Stimulated activated CD8-positive, alpha-beta memory T cell treated with anti-CD3 and anti-CD28 coated beads, Interleukin-12 subunit alpha, Interleukin-12 subunit beta, amount 100 ng/mL, for 24 hours (primary cell): ENCODE results near the gene NOTCH1.
"Not testable (repeated sequence)": the region's sequence is repeated elsewhere in the genome, so short reads cannot be mapped to it uniquely, and the experiment has no call there.

Experiments used
- DNase-seq: peaks from one replicate; pipeline ENCODE4 v3.0.0-alpha.2; 2020; ENCODE audit errors: extremely low read depth

The NOTCH1 gene

DNA sequence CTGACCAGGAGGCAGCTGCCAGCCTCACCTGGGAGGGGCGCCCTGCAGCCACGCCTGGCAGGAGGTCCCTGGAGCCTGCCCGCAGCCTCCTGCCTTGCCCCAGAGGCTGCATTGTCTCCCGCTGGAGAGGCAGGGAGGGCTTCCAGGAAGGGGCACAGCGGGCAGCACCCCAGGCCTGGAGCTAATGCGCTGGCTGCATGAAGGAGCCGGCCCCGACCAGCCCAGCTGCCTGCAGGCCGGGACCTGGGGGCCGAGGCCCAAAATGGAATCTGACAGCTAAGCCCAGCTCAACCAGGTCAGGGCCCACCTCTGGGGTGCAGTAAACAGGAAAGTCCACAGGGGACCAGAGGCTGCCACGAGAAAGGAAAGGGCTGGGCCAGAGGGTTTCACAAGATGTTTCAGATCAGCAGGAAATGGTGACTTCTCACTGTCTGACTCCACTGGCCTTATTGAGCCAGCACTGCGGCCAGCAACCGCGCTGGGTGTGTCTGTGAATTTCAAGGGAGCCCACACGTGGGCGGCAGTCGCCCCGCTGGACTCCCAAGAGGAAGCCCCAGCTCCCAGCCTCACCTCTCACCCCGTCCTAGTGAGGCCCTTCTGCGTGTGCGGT is 18.6 kb upstream of the NOTCH1 start:
- no peak for DNase-seq

DNA sequence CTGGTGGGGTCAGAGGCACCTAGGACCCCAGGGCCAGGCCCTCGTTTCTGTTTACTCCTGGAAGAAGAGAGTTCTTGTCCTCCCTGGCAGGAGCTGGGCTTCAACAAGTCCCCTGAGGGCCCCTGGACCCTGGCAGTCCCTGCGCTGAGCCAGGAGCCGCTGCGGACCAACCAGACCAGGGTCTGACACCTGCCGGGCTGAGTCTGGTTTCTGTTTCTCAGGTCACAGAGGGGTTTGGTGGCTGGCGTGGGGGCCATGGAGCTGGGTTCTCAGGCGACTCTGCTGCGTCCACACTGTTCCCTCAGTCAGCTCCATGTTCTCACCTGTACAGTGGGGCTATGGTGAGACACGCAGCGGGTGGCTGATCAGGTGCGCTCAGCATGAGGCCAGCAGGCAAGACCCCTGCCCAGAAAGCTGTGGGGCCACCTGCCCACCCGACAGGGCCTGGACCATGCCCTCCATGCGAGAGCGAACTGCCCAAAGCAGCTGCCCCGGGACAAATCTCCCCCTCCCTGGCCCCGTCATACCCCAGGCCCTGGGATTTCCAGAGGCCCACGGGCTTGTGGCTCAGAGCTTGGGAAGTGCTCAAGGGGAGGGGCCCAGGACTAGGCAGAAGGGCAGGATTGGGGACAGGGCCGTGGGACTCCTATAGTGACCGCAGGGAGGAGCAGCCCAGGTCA is 17.9 kb upstream of the NOTCH1 start:
- DNase-seq = no peak

DNA sequence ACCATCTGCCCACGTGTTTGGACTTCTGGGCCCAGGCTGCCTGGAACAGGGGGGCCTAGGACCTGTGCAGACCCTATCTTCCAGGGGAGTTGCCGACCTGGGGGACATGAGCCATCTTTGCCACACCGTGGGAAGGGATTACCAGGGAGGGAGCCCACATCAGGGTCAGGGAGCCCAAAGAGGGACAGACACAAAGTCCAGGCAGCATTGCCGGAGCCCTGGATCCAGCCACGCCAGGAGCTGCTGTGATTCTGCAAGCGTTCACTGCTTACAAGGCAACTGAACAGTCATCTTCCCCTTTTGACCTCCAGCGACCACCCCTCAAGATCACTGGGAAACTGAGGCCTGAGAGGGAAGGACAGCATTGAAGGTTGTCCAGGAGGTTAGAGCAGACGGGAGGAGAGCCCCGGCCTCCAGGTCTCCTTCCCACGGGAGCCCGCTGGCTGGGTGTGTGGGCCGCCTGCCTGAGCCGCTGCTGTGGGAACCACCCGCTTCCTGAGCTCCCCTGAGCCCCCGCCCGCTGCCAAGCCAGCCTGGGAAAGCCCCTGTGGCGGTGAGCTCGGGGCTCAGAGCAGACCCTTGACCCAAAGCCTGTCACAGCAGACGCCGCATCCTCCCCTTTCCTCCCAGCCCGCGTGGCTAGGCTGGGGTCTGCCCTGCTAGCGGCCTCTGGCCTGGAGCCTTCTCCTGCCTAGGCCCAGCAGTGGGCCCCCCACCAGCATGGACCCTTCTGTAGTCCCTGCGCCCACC is 17.1 kb upstream of the NOTCH1 start:
- no peak for DNase-seq

DNA sequence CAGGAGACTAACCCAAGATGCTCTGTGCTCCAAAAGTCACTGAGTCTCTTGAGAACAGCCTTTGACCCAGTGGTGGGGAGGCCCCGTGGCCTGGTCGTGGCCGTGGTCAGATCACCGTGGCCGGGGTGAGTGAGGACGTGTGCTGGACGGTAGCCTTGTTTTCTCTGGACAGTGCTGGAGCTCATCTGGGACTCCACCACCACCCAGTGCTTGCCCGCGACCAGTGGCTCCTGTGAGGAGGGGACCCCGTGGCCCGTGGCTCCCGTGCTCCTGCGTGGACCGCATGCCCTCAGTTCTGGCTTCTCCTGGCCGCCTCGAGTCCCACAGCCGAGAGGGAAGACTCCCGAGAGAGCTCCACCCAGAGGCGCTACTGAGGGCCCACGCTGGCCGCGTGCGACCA is 15.9 kb upstream of the NOTCH1 start:
- DNase-seq = no peak

DNA sequence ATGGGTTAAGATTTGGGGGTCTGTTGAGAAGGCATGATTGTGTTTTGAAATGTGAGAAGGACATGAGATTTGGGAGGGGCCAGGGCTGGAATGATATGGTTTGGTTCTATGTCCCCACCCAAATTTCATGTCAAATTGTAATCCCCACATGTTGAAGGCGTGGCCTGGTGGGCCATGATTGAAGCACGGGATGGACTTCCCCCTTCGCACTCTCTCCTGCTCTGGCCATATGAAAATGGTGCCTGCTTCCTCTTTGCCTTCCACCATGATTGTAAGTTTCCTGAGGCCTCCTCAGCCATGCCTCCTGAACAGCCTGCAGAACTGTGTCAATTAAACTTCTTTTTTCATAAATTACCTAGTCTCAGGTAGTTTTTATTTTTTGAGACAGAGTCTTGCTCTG is 14.7 kb upstream of the NOTCH1 start:
- no peak for DNase-seq

DNA sequence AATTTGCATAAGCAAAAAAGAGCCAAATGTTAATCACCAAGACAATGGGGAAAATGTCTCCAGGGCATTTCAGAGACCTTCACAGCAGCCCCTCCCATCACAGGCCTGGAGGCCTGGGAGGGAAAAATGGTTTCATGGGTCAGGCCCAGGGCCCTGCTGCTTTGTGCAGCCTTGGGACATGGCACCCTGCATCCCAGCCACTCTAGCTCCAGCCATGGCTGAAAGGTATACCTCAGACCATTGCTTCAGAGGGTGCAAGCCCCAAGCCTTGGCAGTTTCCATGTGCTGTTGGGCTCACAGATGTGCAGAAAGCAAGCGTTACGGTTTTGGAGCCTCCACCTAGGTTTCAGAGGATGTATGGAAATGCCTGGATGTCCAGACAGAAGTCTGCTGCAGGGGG is 13.5 kb upstream of the NOTCH1 start:
- not testable (repeated sequence) for DNase-seq

DNA sequence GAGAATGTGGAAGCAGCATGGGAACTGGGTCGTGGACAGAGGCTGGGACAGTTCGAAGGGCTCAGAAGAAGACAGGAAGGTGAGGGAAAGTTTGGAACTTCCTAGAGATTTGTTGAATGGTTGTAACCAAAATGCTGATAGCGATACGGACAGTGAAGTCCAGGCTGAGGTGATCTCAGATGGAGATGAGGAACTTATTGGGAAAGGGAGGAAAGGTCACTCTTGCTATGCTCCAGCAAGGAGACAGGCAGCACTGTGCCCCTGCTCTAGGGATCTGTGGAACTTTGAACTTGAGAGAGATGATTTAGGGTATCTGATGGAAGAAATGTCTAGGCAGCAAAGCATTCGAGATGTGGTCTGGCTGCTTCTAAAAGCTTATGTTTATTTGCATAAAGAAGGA is 13.0 kb upstream of the NOTCH1 start:
- DNase-seq = not testable (repeated sequence)

DNA sequence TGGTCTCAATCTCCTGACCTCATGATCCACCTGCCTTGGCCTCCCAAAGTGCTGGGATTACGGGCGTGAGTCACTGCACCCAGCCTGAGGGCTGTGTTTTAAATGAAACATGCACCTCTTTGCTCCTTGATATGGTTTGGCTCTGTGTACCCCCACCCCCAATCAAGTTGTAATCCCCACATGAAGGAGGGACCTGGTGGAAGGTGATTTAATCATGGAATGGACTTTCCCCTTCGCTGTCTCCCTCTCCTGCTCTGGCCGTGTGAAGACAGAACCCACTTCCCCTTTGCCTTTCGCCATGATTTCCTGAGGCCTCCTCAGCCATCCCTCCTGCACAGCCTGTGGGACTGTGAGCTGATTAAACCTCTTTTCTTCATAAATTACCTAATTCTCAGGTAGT is 12.5 kb upstream of the NOTCH1 start:
- DNase-seq = no peak

DNA sequence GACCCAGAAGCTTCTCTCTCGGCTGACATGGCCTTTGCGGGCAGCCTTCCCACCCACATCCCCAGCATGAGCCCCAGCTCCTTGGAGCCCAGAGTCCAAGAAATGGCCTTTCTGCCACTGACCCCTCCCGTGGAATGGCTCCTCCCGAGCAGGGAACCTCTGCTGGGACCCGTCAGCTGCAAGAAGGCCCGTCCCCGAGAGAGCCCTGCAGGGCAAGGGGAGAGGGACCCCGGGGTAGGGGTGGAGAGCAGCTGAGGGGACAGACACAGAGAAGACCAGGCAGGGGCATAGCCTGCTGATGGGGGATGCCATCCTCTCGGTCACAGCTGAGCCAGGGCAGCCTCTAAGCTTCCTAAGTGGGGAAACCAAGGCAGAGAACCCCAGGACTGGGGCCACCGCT is 11.2 kb upstream of the NOTCH1 start:
- no peak for DNase-seq

DNA sequence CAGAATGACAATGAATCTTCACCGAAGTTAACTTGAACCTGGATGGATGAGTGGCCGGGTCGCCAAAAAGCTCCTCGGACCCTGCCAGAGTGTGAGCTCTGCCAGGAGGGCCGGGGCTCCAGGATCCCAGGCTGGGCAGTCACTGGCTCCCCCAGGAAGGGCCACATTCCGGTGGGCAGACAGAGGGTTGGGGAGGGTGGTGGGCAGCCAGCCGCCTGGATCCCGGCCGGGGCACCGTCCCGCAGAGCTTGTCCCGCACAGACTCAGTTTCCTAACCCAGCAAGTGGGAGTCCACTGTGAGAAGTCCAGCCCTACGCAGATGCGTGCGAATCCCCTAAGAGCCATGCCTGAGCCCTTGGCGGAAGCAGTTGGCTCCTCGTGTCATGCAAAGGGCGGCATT is 10.3 kb upstream of the NOTCH1 start:
- no peak for DNase-seq

DNA sequence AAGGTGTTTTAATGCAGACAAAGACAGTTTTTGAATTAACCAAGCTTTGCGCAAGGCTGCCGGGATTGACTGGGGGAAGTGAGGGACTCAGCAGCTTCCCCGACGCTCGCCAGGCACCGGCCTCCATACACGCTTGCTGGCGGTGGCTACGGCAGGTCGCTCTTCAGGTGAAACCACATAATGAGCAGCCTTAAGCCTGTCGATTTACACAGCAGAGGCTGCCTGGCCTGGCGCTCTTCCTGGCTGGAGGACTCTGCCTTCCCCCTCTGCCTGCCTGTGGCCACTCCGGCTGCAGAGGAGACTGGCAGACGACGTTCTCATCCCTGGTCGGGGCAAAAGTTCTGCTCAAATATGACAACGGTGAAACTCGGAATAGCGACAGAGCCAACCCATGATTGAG is 9.0 kb upstream of the NOTCH1 start:
- no peak for DNase-seq

DNA sequence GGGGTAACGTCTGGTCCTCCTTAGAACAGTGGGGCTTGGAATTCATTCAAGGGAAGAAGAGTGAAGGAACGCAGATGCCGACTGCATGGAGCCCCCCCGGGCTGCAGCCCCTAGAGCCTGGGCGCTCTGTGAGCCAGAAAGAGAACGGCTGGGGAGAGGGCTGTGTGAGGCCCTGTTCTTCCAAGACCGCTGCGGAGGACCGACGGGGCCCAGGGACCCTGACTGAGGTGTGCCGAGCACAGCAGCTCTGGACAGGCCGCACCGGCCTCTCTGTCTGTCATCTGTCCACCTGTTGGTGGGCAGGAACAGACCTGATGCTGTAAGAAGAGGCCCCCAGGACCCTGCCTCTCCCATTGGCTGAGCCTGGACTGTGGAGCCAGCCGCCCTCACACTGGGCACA is 7.7 kb upstream of the NOTCH1 start:
- no peak for DNase-seq

DNA sequence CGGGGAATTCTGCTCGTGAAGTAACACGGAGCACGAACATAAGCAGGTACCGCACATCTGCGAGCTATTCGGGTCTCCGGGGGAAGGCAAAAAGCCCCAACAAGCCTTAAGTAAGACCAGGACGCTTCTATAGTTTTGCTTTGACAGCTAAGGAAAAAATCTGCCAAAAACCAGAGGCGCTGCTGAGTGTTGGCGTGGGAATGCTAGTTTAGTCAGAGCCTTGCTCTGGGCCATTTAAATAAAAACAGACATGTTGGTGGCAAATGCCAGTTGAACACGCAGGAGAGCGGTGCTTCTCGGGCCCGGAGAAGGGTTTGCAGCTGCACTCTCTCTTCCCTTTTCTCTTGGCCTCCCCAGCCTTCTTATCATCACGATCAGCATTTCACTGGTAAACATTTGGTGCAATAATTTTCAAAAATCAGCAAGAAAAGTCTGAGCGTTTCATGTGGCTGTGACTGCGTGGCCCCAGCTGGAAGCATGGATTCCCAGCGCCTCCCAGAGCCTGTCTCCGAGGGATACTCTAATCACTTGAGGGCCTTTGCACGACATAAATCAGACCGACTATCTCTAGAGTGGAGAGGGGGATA is 6.4 kb upstream of the NOTCH1 start:
- no peak for DNase-seq

DNA sequence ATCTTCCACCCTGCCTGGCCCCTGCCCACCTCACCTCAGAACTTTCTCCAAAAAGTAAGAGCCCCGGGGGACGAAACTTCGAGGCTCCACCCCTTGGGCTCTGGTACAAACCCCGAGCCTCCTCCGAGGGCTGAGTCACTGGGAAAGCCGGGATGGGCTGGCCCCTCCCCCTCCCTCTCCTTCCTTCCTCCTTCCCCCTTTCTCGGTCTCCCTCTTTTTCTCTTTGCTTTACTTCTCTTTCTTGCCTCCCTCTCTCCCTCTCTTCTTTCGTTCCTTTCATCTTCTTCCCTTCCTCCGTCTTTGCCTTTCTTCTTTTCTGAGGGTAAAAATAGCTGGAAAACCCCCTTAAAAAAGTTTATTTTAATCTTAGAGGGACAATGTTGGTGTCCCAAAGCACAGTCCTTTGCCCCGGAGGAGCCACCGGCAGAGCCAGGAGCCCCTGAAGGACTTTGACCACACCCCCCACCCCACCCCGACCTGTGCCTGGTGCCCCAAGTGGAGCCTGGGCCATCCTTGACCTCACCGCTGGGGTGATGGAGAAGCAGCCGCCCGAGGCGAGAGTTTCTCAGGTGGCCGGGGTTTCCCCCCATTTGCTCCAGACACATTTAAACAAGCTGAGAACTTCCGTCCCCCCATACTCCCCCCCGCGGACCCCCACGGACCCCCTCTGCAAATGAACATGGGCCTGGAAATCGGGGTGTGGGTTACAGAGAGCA is 5.7 kb upstream of the NOTCH1 start:
- DNase-seq = no peak

DNA sequence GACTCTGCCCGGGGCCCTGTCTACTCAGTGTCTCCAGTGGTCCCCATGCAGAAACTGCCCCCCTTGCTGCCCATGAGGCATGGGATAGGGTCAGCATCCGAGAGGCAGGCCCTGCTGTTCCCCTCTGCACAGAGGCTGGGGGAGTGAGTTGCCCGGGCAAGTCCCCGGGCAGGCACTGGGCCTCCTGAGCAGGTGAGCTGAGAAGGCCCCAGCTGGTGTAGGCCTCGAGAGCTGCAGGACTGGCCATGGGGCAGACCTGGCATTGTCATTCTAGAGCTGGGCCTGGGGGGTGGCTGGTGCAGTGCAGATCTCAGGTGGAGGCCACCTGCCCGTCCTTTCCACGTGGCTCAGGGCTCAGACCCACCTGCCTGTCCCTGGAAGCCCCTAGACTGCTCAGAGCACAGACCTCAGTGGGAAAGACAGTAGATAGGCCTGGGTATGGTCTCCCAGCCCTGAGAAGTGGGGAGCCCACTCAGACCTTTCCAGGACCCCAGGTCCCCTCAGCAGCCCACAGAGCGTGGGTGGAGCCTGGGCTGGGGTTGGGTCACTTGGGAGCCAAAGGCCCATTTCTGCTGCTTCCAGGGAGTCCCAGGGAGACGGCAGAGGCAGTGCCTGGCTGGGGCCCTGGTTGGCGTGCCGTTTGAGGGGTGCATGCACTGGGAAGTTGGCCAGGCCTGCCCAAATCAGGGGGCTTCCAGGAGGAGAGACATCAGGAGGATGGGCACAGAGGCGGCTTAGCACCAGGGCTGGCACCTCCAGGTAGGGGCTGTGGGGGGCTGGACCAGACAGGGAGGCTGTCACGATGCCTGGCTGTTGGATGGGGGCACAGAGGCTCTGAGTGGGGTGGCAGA is 4.8 kb upstream of the NOTCH1 start:
- DNase-seq = no peak

DNA sequence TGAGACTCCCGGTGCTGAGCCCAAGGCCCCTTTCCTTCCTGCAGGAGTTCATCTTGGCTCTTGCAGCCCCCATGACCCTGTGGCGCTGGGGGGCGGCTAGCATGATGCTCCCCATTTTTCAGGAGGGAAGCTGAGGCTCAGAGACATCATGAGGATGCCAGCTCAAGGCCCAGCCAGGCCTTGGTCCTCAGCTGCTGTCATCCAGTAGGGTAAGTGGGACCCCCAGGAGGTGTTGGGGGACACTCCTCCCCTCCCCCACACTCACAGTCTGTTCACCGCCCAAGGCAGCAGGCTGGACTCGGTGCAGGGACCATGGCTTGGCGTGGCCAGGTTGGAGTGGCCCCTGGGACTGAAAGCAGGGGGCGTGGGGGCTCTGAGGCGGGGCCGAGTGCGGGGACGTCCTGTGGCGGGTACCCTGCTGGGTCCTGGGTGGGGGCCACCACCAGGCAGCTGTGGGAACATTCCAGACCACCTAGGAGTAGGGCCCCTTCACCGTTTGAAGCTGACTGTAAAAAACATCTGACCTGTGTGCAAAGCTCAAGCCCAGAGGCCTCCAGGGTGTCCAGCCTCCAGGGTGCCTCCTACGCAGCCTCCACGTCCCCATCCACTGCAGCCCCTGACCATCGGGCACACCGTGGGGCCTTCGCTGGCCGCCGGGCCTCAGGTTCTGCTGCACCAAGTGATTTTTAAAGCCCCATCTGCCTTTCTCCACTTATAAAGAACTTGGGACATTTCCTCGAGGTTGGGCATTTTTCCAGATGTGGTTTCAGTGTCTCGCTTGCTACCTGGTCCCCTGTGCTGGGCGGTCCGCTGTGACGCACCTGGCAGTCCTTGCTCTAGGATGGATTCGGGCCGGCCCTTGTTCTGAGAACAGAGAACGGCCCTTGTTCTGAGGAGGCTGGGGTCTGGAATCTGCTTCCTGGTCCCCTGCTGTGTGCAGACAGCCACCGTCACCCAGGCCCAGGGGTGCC is 3.4 kb upstream of the NOTCH1 start:
- no peak for DNase-seq

DNA sequence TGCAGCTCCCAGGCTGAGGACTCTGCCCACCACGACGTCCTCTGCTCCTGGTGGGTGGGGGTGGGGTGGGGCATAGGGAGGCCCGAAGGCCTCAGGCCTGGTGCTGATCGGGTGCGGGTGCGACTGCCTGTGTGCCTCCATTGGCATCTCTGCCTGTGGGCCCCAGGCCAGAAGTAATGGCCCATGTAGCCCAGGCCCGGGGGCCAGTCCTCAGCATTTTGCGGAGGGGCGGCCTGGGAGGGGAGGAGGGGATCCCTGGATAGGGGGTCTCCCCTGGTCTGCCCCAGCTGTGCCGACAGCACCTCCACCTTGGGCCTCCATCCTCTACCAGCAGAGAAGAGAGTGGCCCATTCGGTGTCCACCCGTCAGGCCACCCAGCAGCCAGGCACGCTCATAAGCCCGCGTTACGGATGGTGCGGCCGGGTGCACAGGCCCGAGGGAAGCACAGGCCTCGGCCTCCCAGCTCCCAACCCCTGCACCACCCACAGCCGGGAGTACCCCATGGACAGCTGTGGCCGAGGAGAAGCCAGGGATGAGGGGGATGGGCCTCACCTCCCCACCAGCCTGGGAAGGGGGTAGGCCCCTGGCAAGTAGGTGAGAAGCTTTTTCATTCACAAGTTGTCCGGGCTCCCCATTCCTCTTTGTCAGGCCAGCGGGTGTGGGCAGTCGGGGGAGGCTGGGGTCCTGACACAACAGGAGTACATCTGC is 1.8 kb upstream of the NOTCH1 start:
- DNase-seq = no peak

DNA sequence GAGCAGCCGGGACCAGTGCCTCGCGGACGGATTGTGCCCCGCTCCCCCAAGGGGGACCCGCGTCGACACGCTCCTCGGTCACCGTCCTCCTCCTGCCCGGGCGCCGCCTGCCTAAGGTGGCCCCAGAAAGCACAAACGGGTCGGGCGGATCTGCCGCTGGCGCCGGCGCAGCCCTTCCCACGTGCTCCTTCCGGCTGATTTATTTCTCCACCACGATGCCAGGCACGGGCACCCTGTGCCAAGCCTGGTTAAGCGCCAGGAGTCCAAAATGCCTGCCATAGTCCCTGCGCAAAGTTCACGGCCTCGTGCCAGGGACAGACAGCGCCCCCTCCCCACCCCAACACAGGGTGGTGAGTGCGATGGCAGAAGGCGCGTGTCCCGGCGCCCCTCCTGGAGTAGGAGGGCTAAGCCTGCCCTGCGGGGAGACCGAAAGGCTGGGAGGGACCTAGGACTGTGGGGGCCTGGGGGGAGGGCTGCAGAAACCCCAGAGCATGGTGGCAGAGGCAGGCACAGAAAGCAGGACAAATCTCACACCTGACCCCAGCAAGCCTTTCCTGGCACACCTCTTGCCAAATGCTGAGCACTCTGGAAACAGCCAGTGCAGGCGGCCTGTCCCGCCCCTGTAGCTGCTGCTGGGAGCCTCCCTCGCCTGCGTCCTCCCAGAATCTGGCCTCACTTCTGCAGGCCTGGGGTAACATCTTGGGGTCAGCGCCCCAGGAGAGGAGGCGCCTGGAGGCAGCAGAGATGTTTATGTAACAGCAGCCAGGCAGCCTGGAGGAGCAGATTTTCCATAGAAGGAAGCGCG is 1.1 kb upstream of the NOTCH1 start:
- no peak for DNase-seq

DNA sequence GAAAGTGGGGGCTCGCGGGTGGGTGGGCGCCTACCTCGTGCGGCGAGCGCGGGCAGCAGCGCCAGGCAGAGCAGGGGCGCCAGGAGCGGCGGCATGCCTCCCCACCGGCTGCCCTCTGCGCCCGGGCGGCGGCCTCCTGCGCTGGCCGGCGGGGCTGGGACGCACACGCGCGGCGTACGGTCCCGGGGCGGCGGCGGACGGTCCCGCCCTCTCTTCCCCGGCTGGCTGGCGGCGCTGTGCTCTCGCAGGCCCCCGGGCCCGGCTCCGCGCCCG is 220 bp downstream of the NOTCH1 start:
- DNase-seq = no peak
